Measurements from ENCODE around the gene FASTKD1. TPM values are rescaled to one million over a fixed set of nuclear protein-coding genes. Genes with fewer than 3 reads are reported as not detected.
"Not testable (repeated sequence)": the region's sequence is repeated elsewhere in the genome, so short reads cannot be mapped to it uniquely, and the experiment has no call there.

Gene FASTKD1
- total and polyA plus RNA-seq, 4 experiments from 2014 or later, result 12.4 to 31.8 (median 21.6) TPM

GRCh38 chr2:169526451-169526850, 47.2 kb downstream of the FASTKD1 start:
- H3K4me1 ChIP-seq (ENCODE audit: insufficient read depth, low read length), result no peaks in the 10 kb centered on the region
- intact Hi-C loops (cut with micrococcal nuclease), result loop anchor here (5.0 kb wide), 1 partner anchor 351 kb away; no protein-coding TSS in a partner anchor
- H3K27me3 Mint-ChIP-seq, result no peaks in the 10 kb centered on the region
- DNase-seq, result no peak
- H3K9me3 Mint-ChIP-seq, result peaks cover 0 to 1% (median 0%) of the 10 kb centered on the region in 8 donors
- no peak overlapping the region for H3K4me3 ChIP-seq (ENCODE audit: low read length in 2 of 2)
- no peak overlapping the region for H3K27ac ChIP-seq (ENCODE audit: low read depth, low read length)
- no peaks in the 10 kb centered on the region for H3K9me3 ChIP-seq (ENCODE audit: control insufficient read depth in 1 of 2, low read length in 2 of 2)
- H3K36me3 ChIP-seq (ENCODE audit: insufficient read depth, low read length), result no peaks in the 10 kb centered on the region
- H3K36me3 Mint-ChIP-seq, result peaks cover 5 to 13% of the 10 kb centered on the region in 2 donors
- ChIA-PET CTCF (ENCODE audit: partially characterized antibody) (interaction anchor here (1.7 kb wide), 1 partner anchor 402 kb away, joined by 4 read pairs; no protein-coding TSS in a partner anchor), POLR2A (ENCODE audit: partially characterized antibody) (no interaction called here)
- H3K27ac Mint-ChIP-seq, result no peak overlapping the region
- H3K27me3 ChIP-seq (ENCODE audit: insufficient read depth, low read length), result no peaks in the 10 kb centered on the region
- H3K4me3 Mint-ChIP-seq, result no peak overlapping the region
- no peaks in the 10 kb centered on the region for H3K4me1 Mint-ChIP-seq

DNA sequence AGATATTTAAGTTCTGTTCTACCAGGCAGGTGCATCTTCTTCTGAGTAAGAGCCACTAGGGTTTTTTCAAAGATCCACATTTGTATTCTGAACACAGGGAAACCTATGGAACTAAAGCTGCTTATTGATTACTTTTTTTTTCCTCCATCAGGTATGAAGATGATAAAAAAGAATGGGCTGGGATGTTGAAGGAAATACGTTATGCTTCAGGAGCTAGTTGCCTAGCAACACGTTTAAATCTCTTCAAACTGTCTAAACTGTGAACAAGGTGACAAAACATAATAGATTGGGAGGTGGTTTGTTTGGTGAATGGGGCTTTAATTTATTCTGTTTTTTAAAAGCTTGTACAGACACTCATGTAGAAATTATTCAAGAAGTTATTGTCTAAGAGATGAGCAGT, 48.2 kb downstream of the FASTKD1 start:
- intact Hi-C loops (cut with micrococcal nuclease), result loop anchor here (5.0 kb wide), 1 partner anchor 352 kb away; no protein-coding TSS in a partner anchor

GRCh38 chr2:169523681-169524080, 50.0 kb downstream of the FASTKD1 start:
- H3K36me3 Mint-ChIP-seq, result peaks cover 4 to 5% of the 10 kb centered on the region in 2 donors
- intact Hi-C loops (cut with micrococcal nuclease), result no loop called here
- Histone ChIP-seq H3K4me1 (ENCODE audit: insufficient read depth, low read length) (no peaks in the 10 kb centered on the region), H3K36me3 (ENCODE audit: insufficient read depth, low read length) (no peaks in the 10 kb centered on the region), H3K27ac (ENCODE audit: low read depth, low read length) (no peak overlapping the region), H3K4me3 (ENCODE audit: low read length in 2 of 2) (no peak overlapping the region), H3K27me3 (ENCODE audit: insufficient read depth, low read length) (no peaks in the 10 kb centered on the region), H3K9me3 (ENCODE audit: control insufficient read depth in 1 of 2, low read length in 2 of 2) (no peaks in the 10 kb centered on the region)
- no peaks in the 10 kb centered on the region for H3K27me3 Mint-ChIP-seq
- no peaks in the 10 kb centered on the region for H3K4me1 Mint-ChIP-seq
- H3K9me3 Mint-ChIP-seq, result peaks cover 0 to 1% (median 0%) of the 10 kb centered on the region in 8 donors
- no peak overlapping the region for H3K4me3 Mint-ChIP-seq
- DNase-seq, result no peak
- peak overlapping the region in 1 of 7 donors; percentile 16 for H3K27ac Mint-ChIP-seq
- POLR2A ChIA-PET (ENCODE audit: partially characterized antibody), result interaction anchor here (0.9 kb wide), 1 partner anchor 170 kb away, joined by 3 read pairs; the partner anchor contains the start of genes CFAP210 and PHOSPHO2
- CTCF ChIA-PET (ENCODE audit: partially characterized antibody), result no interaction called here

More for the DNA sequence above, 48.2 kb downstream of the FASTKD1 start:
- H3K4me1 Mint-ChIP-seq, result no peaks in the 10 kb centered on the region
- H3K4me3 Mint-ChIP-seq, result no peak overlapping the region
- peak overlapping the region in 1 of 7 donors; percentile 77 for H3K27ac Mint-ChIP-seq
- no peak for DNase-seq
- Histone ChIP-seq H3K4me3 (ENCODE audit: low read length in 2 of 2) (no peak overlapping the region), H3K4me1 (ENCODE audit: insufficient read depth, low read length) (no peaks in the 10 kb centered on the region), H3K27me3 (ENCODE audit: insufficient read depth, low read length) (no peaks in the 10 kb centered on the region), H3K9me3 (ENCODE audit: control insufficient read depth in 1 of 2, low read length in 2 of 2) (no peaks in the 10 kb centered on the region), H3K36me3 (ENCODE audit: insufficient read depth, low read length) (no peaks in the 10 kb centered on the region), H3K27ac (ENCODE audit: low read depth, low read length) (no peak overlapping the region)
- ChIA-PET POLR2A (ENCODE audit: partially characterized antibody) (no interaction called here), CTCF (ENCODE audit: partially characterized antibody) (interaction anchor here (0.7 to 1.7 kb wide), 3 partner anchors 42 to 403 kb away, joined by 3 to 4 read pairs (median 3); no protein-coding TSS in a partner anchor)
- H3K9me3 Mint-ChIP-seq, result peaks cover 0 to 1% (median 0%) of the 10 kb centered on the region in 8 donors
- H3K27me3 Mint-ChIP-seq, result no peaks in the 10 kb centered on the region
- H3K36me3 Mint-ChIP-seq, result peaks cover 5 to 10% of the 10 kb centered on the region in 2 donors

- Mint-ChIP-seq H3K9me3 (no peaks in the 10 kb centered on the region), H3K27me3 (no peaks in the 10 kb centered on the region), H3K36me3 (peaks cover 2 to 5% of the 10 kb centered on the region in 2 donors), H3K27ac (no peak overlapping the region), H3K4me3 (no peak overlapping the region), H3K4me1 (no peaks in the 10 kb centered on the region)
- CTCF ChIA-PET (ENCODE audit: partially characterized antibody), result interaction anchor here (1.7 kb wide), 1 partner anchor 9 kb away, joined by 5 read pairs; no protein-coding TSS in a partner anchor
- Histone ChIP-seq H3K4me1 (ENCODE audit: insufficient read depth, low read length) (no peaks in the 10 kb centered on the region), H3K9me3 (ENCODE audit: control insufficient read depth in 1 of 2, low read length in 2 of 2) (no peaks in the 10 kb centered on the region), H3K27me3 (ENCODE audit: insufficient read depth, low read length) (no peaks in the 10 kb centered on the region), H3K36me3 (ENCODE audit: insufficient read depth, low read length) (no peaks in the 10 kb centered on the region), H3K4me3 (ENCODE audit: low read length in 2 of 2) (no peak overlapping the region), H3K27ac (ENCODE audit: low read depth, low read length) (no peak overlapping the region)
- intact Hi-C loops (cut with micrococcal nuclease), result no loop called here
- DNase-seq, result no peak
- POLR2A ChIA-PET (ENCODE audit: partially characterized antibody), result no interaction called here
Observed at GRCh38 chr2:169520896-169521295, 52.8 kb downstream of the FASTKD1 start.

GRCh38 chr2:169516488-169516995, 57.1 kb downstream of the FASTKD1 start:
- CTCF ChIA-PET (ENCODE audit: partially characterized antibody), result interaction anchor here (1.5 to 3.0 kb wide), 2 partner anchors 11 to 37 kb away, joined by 4 to 11 read pairs; partner anchors contain the start of gene BBS5
- H3K4me3 Mint-ChIP-seq; DNase-seq; H3K27ac ChIP-seq (ENCODE audit: low read depth, low read length); H3K36me3 ChIP-seq (ENCODE audit: insufficient read depth, low read length); POLR2A ChIA-PET (ENCODE audit: partially characterized antibody); H3K27ac Mint-ChIP-seq; H3K27me3 Mint-ChIP-seq; H3K9me3 Mint-ChIP-seq; H3K27me3 ChIP-seq (ENCODE audit: insufficient read depth, low read length); H3K36me3 Mint-ChIP-seq; H3K9me3 ChIP-seq (ENCODE audit: control insufficient read depth in 1 of 2, low read length in 2 of 2); H3K4me1 Mint-ChIP-seq; intact Hi-C loops (cut with micrococcal nuclease); H3K4me1 ChIP-seq (ENCODE audit: insufficient read depth, low read length); H3K4me3 ChIP-seq (ENCODE audit: low read length in 2 of 2): not testable (repeated sequence)

DNA sequence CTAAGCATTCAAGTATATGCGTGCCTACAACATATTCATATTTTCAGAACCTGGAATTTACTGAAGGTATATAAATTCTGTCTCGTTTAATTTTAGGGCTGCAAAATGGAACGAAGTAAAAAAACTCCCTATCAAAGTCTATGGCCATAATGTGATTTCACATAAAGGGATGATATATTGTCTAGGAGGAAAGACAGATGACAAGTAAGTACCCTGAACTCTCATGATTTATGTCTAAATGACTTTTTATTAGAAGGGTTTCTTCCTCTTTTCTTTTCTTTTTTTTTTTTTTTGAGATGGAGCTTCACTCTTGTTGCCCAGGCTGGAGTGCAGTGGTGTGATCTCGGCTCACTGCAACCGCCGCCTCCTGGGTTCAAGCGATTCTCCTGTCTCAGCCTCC, 58.9 kb downstream of the FASTKD1 start:
- not testable (repeated sequence) for H3K27me3 Mint-ChIP-seq

GRCh38 chr2:169513926-169514325, 59.7 kb downstream of the FASTKD1 start:
- no peak overlapping the region for H3K27ac Mint-ChIP-seq
- no peak overlapping the region for H3K27ac ChIP-seq (ENCODE audit: low read depth, low read length)
- no peak overlapping the region for H3K4me3 ChIP-seq (ENCODE audit: low read length in 2 of 2)
- H3K4me1 Mint-ChIP-seq, result no peaks in the 10 kb centered on the region
- H3K4me3 Mint-ChIP-seq, result no peak overlapping the region
- CTCF ChIA-PET (ENCODE audit: partially characterized antibody), result no interaction called here
- no peaks in the 10 kb centered on the region for H3K9me3 Mint-ChIP-seq
- no peaks in the 10 kb centered on the region for H3K9me3 ChIP-seq (ENCODE audit: control insufficient read depth in 1 of 2, low read length in 2 of 2)
- intact Hi-C loops (cut with micrococcal nuclease), result no loop called here
- no peaks in the 10 kb centered on the region for H3K4me1 ChIP-seq (ENCODE audit: insufficient read depth, low read length)
- no peaks in the 10 kb centered on the region for H3K27me3 Mint-ChIP-seq
- H3K27me3 ChIP-seq (ENCODE audit: insufficient read depth, low read length), result no peaks in the 10 kb centered on the region
- peaks cover 0 to 7% of the 10 kb centered on the region in 2 donors for H3K36me3 Mint-ChIP-seq
- POLR2A ChIA-PET (ENCODE audit: partially characterized antibody), result no interaction called here
- no peaks in the 10 kb centered on the region for H3K36me3 ChIP-seq (ENCODE audit: insufficient read depth, low read length)
- DNase-seq, result no peak

More for the DNA sequence above, 58.9 kb downstream of the FASTKD1 start:
- POLR2A ChIA-PET (ENCODE audit: partially characterized antibody); H3K4me1 ChIP-seq (ENCODE audit: insufficient read depth, low read length); H3K27ac Mint-ChIP-seq; intact Hi-C loops (cut with micrococcal nuclease); H3K4me1 Mint-ChIP-seq; H3K36me3 Mint-ChIP-seq; H3K9me3 ChIP-seq (ENCODE audit: control insufficient read depth in 1 of 2, low read length in 2 of 2); H3K9me3 Mint-ChIP-seq; H3K27ac ChIP-seq (ENCODE audit: low read depth, low read length); H3K36me3 ChIP-seq (ENCODE audit: insufficient read depth, low read length); DNase-seq; H3K4me3 ChIP-seq (ENCODE audit: low read length in 2 of 2); H3K4me3 Mint-ChIP-seq; H3K27me3 ChIP-seq (ENCODE audit: insufficient read depth, low read length): not testable (repeated sequence)
- CTCF ChIA-PET (ENCODE audit: partially characterized antibody), result interaction anchor here (0.7 kb wide), 1 partner anchor 383 kb away, joined by 3 read pairs; no protein-coding TSS in a partner anchor

Data from CD4-positive, alpha-beta memory T cell (primary cell).